Activated CD4-positive, alpha-beta memory T cell treated with anti-CD3 and anti-CD28 coated beads for 36 hours (primary cell): ENCODE results near the gene SLC4A8. TPM values are rescaled to one million over a fixed set of nuclear protein-coding genes. Genes with fewer than 3 reads are reported as not detected.

ENCODE experiments used
- CTCF ChIA-PET: fragments of 350-600 bp; sonication (Branson Sonifier 250); formaldehyde crosslinking; loops from one replicate; lab custom pipeline; 2021; ENCODE audit warnings: antibody characterized with exemption, inconsistent platforms; lab: Charles Lee
- POLR2A ChIA-PET: fragments of 350-600 bp; sonication (Branson Sonifier 250); formaldehyde crosslinking; loops from one replicate; lab custom pipeline; 2021; ENCODE audit warnings: antibody characterized with exemption; lab: Charles Lee
- DNase-seq: peaks from one replicate; pipeline ENCODE4 v3.0.0-alpha.2; 2020
- H3K27ac Mint-ChIP-seq: one replicate; pipeline ENCODE4 v1.8.0; 2021; ENCODE audit warnings: mixed read lengths
- H3K27me3 Mint-ChIP-seq: one replicate; pipeline ENCODE4 v1.8.0; 2021; ENCODE audit warnings: mixed read lengths
- H3K36me3 Mint-ChIP-seq: one replicate; pipeline ENCODE4 v1.8.0; 2021; ENCODE audit warnings: mixed read lengths
- H3K4me1 Mint-ChIP-seq: one replicate; pipeline ENCODE4 v1.8.0; 2021; ENCODE audit warnings: low read depth, mixed read lengths
- H3K4me3 Mint-ChIP-seq: one replicate; pipeline ENCODE4 v1.8.0; 2021; ENCODE audit warnings: mild to moderate bottlenecking, mixed read lengths
- H3K9me3 Mint-ChIP-seq: one replicate; pipeline ENCODE4 v1.8.0; 2021; ENCODE audit warnings: mixed read lengths
- intact Hi-C: fragments of 100-400 bp; cut with micrococcal nuclease; formaldehyde crosslinking; loops from one replicate; pipeline ENCODE4 v1.15.1; 2023
- total RNA-seq, 2 experiments: library from RNA; stranded (reverse); gene quantifications; one replicate each; pipeline ENCODE4 v1.2.3, GENCODE V29; 2021

The SLC4A8 gene
- total RNA-seq, 2 experiments from 2014 or later = 1.8 to 3.7 TPM

DNA sequence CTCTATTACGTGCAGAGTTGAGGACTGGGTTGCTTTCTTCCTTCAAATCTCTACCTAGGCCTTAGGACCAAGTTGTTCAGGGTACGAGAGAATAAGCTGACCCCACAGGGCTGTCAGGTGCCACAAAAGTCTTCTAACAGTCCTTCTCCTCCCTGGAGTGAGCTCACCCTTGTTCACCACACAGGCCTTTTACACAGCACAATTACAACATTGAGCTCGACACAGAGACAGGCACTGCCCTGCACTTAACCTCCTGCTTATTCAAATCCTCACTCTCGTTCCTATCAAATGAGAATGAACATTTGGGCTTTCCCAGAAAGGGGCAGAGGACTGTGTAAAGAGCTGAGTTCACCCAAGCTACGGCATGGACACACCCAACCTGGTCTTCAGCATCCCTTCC is 35.8 kb upstream of the SLC4A8 start:
- H3K27ac Mint-ChIP-seq = no peak overlapping the region
- ChIA-PET POLR2A (no interaction called here), CTCF (no interaction called here)
- intact Hi-C loops = no loop called here
- peaks cover 52% of the 10 kb centered on the region for H3K4me1 Mint-ChIP-seq
- no peaks in the 10 kb centered on the region for H3K27me3 Mint-ChIP-seq
- H3K4me3 Mint-ChIP-seq = no peak overlapping the region
- no peak for DNase-seq
- no peaks in the 10 kb centered on the region for H3K9me3 Mint-ChIP-seq
- H3K36me3 Mint-ChIP-seq = peaks cover 2% of the 10 kb centered on the region

- Mint-ChIP-seq H3K27me3 (no peaks in the 10 kb centered on the region), H3K9me3 (no peaks in the 10 kb centered on the region), H3K36me3 (peaks cover 2% of the 10 kb centered on the region), H3K4me1 (peaks cover 54% of the 10 kb centered on the region), H3K27ac (peak overlapping the region; percentile 16), H3K4me3 (peak overlapping the region; percentile 2)
- ChIA-PET CTCF (interaction anchor here (1.0 kb wide), 1 partner anchor 435 kb away, joined by 3 read pairs; no protein-coding TSS in a partner anchor), POLR2A (no interaction called here)
- intact Hi-C loops = no loop called here
- DNase-seq = peak; percentile 46
Measured at GRCh38 chr12:51389302-51389999, 35.2 kb upstream of the SLC4A8 start.

DNA sequence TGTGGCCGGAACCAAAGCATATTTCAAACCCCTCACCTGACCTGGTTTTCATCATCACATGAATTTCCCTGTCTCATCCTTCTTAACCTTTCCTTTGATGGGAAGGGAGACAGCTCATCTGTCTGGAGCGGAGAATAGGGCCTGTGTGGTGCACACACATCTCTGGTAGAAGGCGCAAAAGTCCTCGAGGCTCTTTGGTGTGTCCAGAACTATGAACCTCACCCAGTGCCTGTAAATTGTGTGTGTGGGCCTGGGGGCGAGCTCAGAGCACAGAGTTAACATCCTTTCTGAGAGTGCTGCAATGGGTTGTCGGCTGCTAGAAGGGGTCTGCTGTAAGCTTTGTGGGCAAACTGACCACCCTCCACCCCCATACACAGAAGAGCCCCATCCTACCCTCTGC is 34.2 kb upstream of the SLC4A8 start:
- Mint-ChIP-seq H3K27ac (peak overlapping the region; percentile 35), H3K4me1 (peaks cover 63% of the 10 kb centered on the region), H3K9me3 (no peaks in the 10 kb centered on the region), H3K4me3 (peak overlapping the region; percentile 85), H3K36me3 (peaks cover 1% of the 10 kb centered on the region), H3K27me3 (no peaks in the 10 kb centered on the region)
- CTCF ChIA-PET = interaction anchor here (1.0 kb wide), 1 partner anchor 434 kb away, joined by 3 read pairs; no protein-coding TSS in a partner anchor
- no peak for DNase-seq
- POLR2A ChIA-PET = no interaction called here
- intact Hi-C loops = loop anchor here (10.0 kb wide), 2 partner anchors 434 to 584 kb away; no protein-coding TSS in a partner anchor

GRCh38 chr12:51390891-51391282 is 33.7 kb upstream of the SLC4A8 start:
- DNase-seq = peak; percentile 29
- Mint-ChIP-seq H3K27ac (peak overlapping the region; percentile 35), H3K9me3 (no peaks in the 10 kb centered on the region), H3K4me1 (peaks cover 66% of the 10 kb centered on the region), H3K4me3 (peak overlapping the region; percentile 85), H3K27me3 (no peaks in the 10 kb centered on the region), H3K36me3 (no peaks in the 10 kb centered on the region)
- intact Hi-C loops = loop anchor here (10.0 kb wide), 2 partner anchors 434 to 584 kb away; no protein-coding TSS in a partner anchor
- ChIA-PET POLR2A (no interaction called here), CTCF (interaction anchor here (0.8 to 1.3 kb wide), 2 partner anchors 22 to 140 kb away, joined by 3 read pairs; no protein-coding TSS in a partner anchor)

DNA sequence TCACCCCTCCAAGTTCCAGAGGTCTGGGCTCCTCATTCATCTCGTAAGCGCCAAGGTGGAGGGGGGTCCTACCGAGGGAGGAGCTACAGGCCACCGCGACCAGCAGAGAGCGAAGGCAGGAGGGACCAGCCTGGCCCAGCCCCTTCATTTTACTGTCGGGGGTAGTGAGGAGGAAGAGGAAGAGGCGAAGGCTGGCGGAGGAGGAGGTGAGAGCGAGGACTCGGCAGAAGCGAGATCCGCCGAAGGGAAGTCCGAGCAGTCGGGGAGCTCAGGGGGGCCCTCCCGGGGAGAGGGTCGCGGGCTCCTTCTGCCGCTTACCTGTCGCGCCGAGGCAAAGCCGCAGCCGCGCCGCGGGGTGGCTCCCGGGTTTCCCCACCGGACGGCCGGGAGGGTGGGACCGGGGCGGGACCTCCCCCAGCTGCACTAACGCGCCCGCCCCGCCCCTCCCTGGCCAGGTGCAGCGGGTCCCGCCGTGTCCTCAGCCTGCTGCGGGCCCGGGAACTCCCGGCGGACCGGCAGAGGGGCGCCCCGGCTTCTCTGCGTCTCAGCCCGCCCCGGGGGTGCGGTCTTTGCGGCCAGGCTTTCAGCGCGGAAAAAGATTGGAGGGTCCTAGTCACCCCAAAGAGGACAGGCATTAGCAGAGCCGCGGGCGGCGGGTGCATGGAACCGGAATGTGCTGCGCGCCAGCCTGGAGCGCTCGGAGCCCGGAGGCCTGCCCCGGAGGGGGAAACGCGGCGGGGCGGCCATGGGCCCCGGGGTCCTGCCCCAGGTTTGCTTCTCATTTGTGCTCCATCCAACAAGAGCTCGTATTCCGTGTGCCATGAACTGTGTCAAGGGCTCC is 33.1 kb upstream of the SLC4A8 start, which contains the start of gene GALNT6:
Gene GALNT6, minus strand, starts transcription at position 124 of the 841 bp plus-strand sequence. CDS start 11,625 bp downstream, outside the sequence.
- no peaks in the 10 kb centered on the region for H3K27me3 Mint-ChIP-seq
- intact Hi-C loops = loop anchor here (10.0 kb wide), 2 partner anchors 433 to 583 kb away; no protein-coding TSS in a partner anchor
- H3K36me3 Mint-ChIP-seq = no peaks in the 10 kb centered on the region
- peak; percentile 71 for DNase-seq
- H3K4me3 Mint-ChIP-seq = peak within 1 kb of the TSS; percentile 85
- peaks cover 67% of the 10 kb centered on the region for H3K4me1 Mint-ChIP-seq
- CTCF ChIA-PET = interaction anchor here (0.8 to 1.3 kb wide), 3 partner anchors 18 to 139 kb away, joined by 3 read pairs; no protein-coding TSS in a partner anchor
- POLR2A ChIA-PET = no interaction called here
- no peaks in the 10 kb centered on the region for H3K9me3 Mint-ChIP-seq
- peak within 1 kb of the TSS; percentile 35 for H3K27ac Mint-ChIP-seq

- no peaks in the 10 kb centered on the region for H3K9me3 Mint-ChIP-seq
- H3K27me3 Mint-ChIP-seq = no peaks in the 10 kb centered on the region
- H3K27ac Mint-ChIP-seq = peak overlapping the region; percentile 47
- CTCF ChIA-PET = interaction anchor here (3.2 kb wide), 1 partner anchor 23 kb away, joined by 12 read pairs; no protein-coding TSS in a partner anchor
- intact Hi-C loops = loop anchor here (10.0 kb wide), 2 partner anchors 432 to 582 kb away; no protein-coding TSS in a partner anchor
- H3K4me1 Mint-ChIP-seq = peaks cover 65% of the 10 kb centered on the region
- DNase-seq = peak; percentile 31
- H3K4me3 Mint-ChIP-seq = peak overlapping the region; percentile 66
- POLR2A ChIA-PET = no interaction called here
- no peaks in the 10 kb centered on the region for H3K36me3 Mint-ChIP-seq
Measured at GRCh38 chr12:51392556-51393237, 31.9 kb upstream of the SLC4A8 start.

GRCh38 chr12:51393676-51394545 is 30.7 kb upstream of the SLC4A8 start:
- H3K36me3 Mint-ChIP-seq = no peaks in the 10 kb centered on the region
- H3K27me3 Mint-ChIP-seq = no peaks in the 10 kb centered on the region
- POLR2A ChIA-PET = interaction anchor here (1.6 to 3.3 kb wide), 3 partner anchors 25 to 176 kb away, joined by 3 to 11 read pairs (median 5); partner anchors contain the start of genes DAZAP2 and POU6F1
- H3K4me3 Mint-ChIP-seq = peak overlapping the region; percentile 57
- intact Hi-C loops = loop anchor here (1.0 to 10.0 kb wide), 3 partner anchors 25 to 581 kb away; no protein-coding TSS in a partner anchor
- peak overlapping the region; percentile 82 for H3K27ac Mint-ChIP-seq
- peak; percentile 74 for DNase-seq
- H3K9me3 Mint-ChIP-seq = no peaks in the 10 kb centered on the region
- CTCF ChIA-PET = interaction anchor here (3.2 kb wide), 1 partner anchor 25 kb away, joined by 12 read pairs; no protein-coding TSS in a partner anchor
- peaks cover 58% of the 10 kb centered on the region for H3K4me1 Mint-ChIP-seq

DNA sequence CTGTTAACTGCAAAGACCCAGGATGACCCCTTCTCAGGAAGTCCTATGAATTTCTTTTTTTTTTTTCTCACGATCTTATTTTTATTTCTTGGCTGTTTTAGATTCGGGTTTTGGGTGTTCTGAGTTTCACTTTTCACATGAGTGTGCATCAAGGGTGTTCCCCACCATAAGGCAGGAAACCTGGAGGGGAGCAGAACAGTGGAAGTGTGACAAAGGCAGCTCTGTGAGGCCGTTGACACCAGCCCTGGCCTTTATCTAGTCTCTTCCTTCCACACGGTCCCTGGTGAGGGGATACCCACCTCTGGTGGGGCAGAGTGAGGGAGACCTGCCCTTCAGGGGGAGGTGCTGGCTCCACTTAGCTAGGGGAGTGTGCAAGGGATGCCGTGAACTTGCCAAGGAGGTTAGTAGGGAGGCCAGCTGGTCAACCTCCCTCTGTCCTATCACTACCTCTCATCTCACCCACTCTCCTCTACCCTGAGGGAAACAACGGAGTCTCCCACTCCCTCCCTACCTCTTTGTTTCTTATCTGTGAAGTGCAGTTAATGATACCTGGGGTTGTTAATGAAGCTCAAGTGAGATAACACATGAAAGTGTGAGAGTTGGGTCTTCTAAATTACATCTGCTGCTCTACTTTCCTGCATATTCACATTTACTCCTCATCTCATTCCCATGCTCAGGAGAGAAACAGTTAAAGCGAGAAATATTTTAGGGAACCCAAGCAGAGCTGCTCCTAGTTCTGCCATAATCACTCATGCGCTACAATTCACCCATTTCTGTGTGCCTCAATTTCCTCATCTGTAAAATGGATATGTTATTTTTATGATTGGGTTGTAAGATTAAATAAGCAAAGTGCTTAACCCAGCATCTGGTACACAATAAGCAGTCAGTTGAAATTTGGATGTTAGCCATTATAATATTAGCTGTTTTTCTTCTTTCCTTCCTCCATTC is 29.1 kb upstream of the SLC4A8 start:
- no peak overlapping the region for H3K27ac Mint-ChIP-seq
- ChIA-PET CTCF (interaction anchor here (0.6 to 3.2 kb wide), 10 partner anchors 9 to 1881 kb away, joined by 3 to 12 read pairs (median 4); no protein-coding TSS in a partner anchor), POLR2A (interaction anchor here (0.5 to 3.3 kb wide), 3 partner anchors 17 to 157 kb away, joined by 5 to 11 read pairs (median 5); partner anchors contain the start of gene DAZAP2)
- DNase-seq = peak; percentile 55
- H3K4me1 Mint-ChIP-seq = peaks cover 43% of the 10 kb centered on the region
- H3K4me3 Mint-ChIP-seq = peak overlapping the region; percentile 9
- no peaks in the 10 kb centered on the region for H3K27me3 Mint-ChIP-seq
- intact Hi-C loops = loop anchor here (10.0 kb wide), 2 partner anchors 429 to 579 kb away; no protein-coding TSS in a partner anchor
- H3K36me3 Mint-ChIP-seq = no peaks in the 10 kb centered on the region
- H3K9me3 Mint-ChIP-seq = no peaks in the 10 kb centered on the region

DNA sequence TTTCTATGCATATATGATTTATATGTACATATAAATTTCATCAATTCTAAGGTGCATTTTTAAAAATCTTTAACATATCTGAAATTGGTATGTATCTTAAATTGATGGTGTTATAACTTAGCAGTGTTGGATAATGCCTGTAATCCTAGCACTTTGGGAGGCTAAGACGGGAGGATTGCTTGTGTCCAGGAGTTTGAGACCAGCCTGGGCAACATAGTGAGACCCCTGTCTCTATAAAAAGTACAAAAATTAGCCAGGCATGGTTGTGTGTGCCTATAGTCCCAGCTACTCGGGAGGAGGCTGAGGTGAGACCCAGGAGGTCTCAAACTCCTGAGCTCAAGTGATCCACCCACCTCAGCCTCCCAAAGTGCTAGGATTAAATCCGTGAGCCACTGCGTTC is 27.0 kb upstream of the SLC4A8 start:
- Mint-ChIP-seq H3K4me1 (peaks cover 35% of the 10 kb centered on the region), H3K36me3 (no peaks in the 10 kb centered on the region), H3K4me3 (no peak overlapping the region), H3K9me3 (no peaks in the 10 kb centered on the region), H3K27me3 (no peaks in the 10 kb centered on the region), H3K27ac (no peak overlapping the region)
- intact Hi-C loops = loop anchor here (10.0 kb wide), 2 partner anchors 427 to 577 kb away; no protein-coding TSS in a partner anchor
- DNase-seq = no peak
- ChIA-PET POLR2A (no interaction called here), CTCF (no interaction called here)
